HG03066 (cell line): ENCODE data around the gene CMKLR1.

Source experiments
- ATAC-seq: cut with Tn5 transposase; IDR thresholded peaks from one replicate; pipeline ENCODE4 v1.9.1; 2021; ENCODE audit warnings: low read depth; ENCODE audit not compliant: unreplicated experiment

Gene CMKLR1

DNA sequence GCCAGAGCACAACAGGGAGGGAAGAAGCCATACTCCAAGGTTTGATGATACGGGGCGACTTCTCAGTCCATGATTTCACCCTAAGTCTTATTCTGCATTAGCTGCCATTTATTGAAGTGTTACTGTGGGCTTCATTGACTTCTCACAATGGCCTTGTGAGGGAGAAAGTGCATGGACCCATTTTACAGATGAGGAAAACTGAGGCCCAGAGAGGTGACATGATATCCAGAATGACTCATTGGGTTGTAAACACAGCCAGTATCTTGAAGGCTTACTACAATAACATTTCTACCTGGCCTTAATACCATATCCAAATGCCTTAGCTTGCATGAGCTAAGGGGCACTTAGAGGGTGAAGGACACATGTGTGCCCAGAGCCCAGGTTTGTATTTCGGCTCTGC is 100.6 kb downstream of the CMKLR1 start:
- no peak for ATAC-seq
